Brain microvascular endothelial cell (primary cell): Measurements from ENCODE around the gene MRPS6.

Source experiments
- DNase-seq: peaks from one replicate; pipeline ENCODE4 v3.0.0-alpha.2; 2020
- H3K27ac ChIP-seq: fragments of 250-450 bp; sonication (Bioruptor Pico); 2 replicates; pipeline ENCODE4 v1.5.1; 2020; ENCODE audit warnings: mild to moderate bottlenecking, moderate library complexity
- H3K27me3 ChIP-seq: fragments of 250-450 bp; sonication (Bioruptor Pico); replicated peaks from 2 replicates; pipeline ENCODE4 v1.5.1; 2020; ENCODE audit warnings: mild to moderate bottlenecking
- H3K36me3 ChIP-seq: fragments of 250-450 bp; sonication (Bioruptor Pico); replicated peaks from 2 replicates; pipeline ENCODE4 v1.5.1; 2020; ENCODE audit warnings: mild to moderate bottlenecking
- H3K4me3 ChIP-seq: 2 replicates; pipeline ENCODE4 v1.5.1; 2011; ENCODE audit warnings: low read depth, mild to moderate bottlenecking, control low read depth, low read length, moderate library complexity
- in situ Hi-C: cut with HindIII; loops from 2 replicates; pipeline ENCODE4 v1.10.0; 2017; ENCODE audit warnings: low sequenced_read_pairs, low pct_ligation_motif_present
- TF ChIP-seq, protein P1 (sequence below): IDR thresholded peaks from 2 replicates; pipeline ENCODE4 v1.5.1; 2011; ENCODE audit warnings: low read depth, mild to moderate bottlenecking, moderate library complexity, low read length, control low read depth, inconsistent platforms; ENCODE audit errors: missing control alignments

The MRPS6 gene

GRCh38 chr21:34158866-34159835, 85.8 kb downstream of the MRPS6 start:
- H3K36me3 ChIP-seq = no peaks in the 10 kb centered on the region
- no peaks in the 10 kb centered on the region for H3K27me3 ChIP-seq
- no peak overlapping the region for H3K27ac ChIP-seq
- in situ Hi-C loops = no loop called here
- TF ChIP-seq, protein P1, sequence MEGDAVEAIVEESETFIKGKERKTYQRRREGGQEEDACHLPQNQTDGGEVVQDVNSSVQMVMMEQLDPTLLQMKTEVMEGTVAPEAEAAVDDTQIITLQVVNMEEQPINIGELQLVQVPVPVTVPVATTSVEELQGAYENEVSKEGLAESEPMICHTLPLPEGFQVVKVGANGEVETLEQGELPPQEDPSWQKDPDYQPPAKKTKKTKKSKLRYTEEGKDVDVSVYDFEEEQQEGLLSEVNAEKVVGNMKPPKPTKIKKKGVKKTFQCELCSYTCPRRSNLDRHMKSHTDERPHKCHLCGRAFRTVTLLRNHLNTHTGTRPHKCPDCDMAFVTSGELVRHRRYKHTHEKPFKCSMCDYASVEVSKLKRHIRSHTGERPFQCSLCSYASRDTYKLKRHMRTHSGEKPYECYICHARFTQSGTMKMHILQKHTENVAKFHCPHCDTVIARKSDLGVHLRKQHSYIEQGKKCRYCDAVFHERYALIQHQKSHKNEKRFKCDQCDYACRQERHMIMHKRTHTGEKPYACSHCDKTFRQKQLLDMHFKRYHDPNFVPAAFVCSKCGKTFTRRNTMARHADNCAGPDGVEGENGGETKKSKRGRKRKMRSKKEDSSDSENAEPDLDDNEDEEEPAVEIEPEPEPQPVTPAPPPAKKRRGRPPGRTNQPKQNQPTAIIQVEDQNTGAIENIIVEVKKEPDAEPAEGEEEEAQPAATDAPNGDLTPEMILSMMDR = no peak
- DNase-seq = no peak
- H3K4me3 ChIP-seq = no peak overlapping the region

DNA sequence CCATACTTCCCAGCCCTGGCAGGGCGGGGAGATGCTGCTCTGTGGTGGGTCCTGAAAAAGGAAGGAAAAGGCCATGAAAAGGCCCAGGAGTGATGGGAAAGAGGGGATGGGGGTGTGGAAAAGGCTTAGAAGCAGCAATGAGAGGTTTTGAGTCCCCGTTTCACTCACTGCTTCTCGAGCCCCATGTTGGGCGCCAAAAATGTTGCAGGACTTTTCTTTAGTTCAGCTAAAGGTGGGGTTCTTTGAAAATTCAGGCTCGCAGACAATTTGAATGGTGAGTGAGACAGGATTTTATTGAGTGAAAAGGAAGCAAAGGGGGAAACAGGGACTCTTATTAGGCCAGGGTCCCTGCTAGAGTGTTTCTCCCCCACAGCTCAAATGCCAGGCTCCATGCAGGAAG, 93.1 kb downstream of the MRPS6 start:
- Histone ChIP-seq H3K27me3 (no peaks in the 10 kb centered on the region), H3K36me3 (no peaks in the 10 kb centered on the region), H3K4me3 (no peak overlapping the region), H3K27ac (no peak overlapping the region)
- DNase-seq = no peak
- TF ChIP-seq, protein P1 = no peak
- in situ Hi-C loops = no loop called here

- in situ Hi-C loops = no loop called here
- TF ChIP-seq, protein P1 = no peak
- DNase-seq = no peak
- H3K4me3 ChIP-seq = no peak overlapping the region
- H3K27ac ChIP-seq = no peak overlapping the region
- H3K36me3 ChIP-seq = no peaks in the 10 kb centered on the region
- H3K27me3 ChIP-seq = no peaks in the 10 kb centered on the region
These were observed 97.5 kb downstream of the MRPS6 start for GRCh38 chr21:34170886-34171285.

GRCh38 chr21:34174470-34174869, 101.1 kb downstream of the MRPS6 start:
- in situ Hi-C loops = no loop called here
- no peak overlapping the region for H3K4me3 ChIP-seq
- no peak overlapping the region for H3K27ac ChIP-seq
- TF ChIP-seq, protein P1 = no peak
- DNase-seq = no peak
- H3K36me3 ChIP-seq = no peaks in the 10 kb centered on the region
- no peaks in the 10 kb centered on the region for H3K27me3 ChIP-seq

DNA sequence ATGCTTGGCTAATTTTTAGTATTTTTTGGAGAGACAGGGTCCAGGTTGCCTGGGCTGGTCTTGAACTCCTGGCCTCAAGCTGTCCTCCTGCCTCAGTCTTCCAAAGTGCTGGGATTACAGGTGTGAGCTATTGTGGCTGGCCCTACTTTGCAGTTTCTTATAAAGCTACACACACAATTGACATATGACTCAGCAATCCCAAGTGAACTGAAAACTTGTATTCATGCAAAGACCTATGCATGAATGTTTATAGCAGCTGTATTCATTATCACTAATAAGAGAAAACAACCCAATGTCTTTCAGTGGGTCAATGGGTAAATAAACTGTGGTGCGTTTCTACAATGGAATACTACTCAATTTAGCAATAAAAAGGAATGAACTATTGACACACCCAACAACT, 103.1 kb downstream of the MRPS6 start:
- H3K36me3 ChIP-seq = no peaks in the 10 kb centered on the region
- no peak for DNase-seq
- TF ChIP-seq, protein P1 = no peak
- H3K27me3 ChIP-seq = no peaks in the 10 kb centered on the region
- H3K27ac ChIP-seq = no peak overlapping the region
- in situ Hi-C loops = no loop called here
- H3K4me3 ChIP-seq = no peak overlapping the region
